GM18520 (cell line): Measurements from ENCODE around the gene KIFAP3.
"Not testable (repeated sequence)": the region's sequence is repeated elsewhere in the genome, so short reads cannot be mapped to it uniquely, and the experiment has no call there.

Source experiments
- ATAC-seq: cut with Tn5 transposase; IDR thresholded peaks from one replicate; pipeline ENCODE4 v1.9.1; 2021; ENCODE audit not compliant: unreplicated experiment

The KIFAP3 gene

GRCh38 chr1:170063109-170063826, 11.2 kb downstream of the KIFAP3 start:
- no peak for ATAC-seq

- ATAC-seq = not testable (repeated sequence)
These were observed 12.8 kb downstream of the KIFAP3 start for GRCh38 chr1:170061676-170062075.

- not testable (repeated sequence) for ATAC-seq
These were observed 14.4 kb downstream of the KIFAP3 start for GRCh38 chr1:170060015-170060520.

GRCh38 chr1:170049176-170049800, 25.2 kb downstream of the KIFAP3 start:
- no peak for ATAC-seq

GRCh38 chr1:170048515-170048914, 26.0 kb downstream of the KIFAP3 start:
- ATAC-seq = no peak

- ATAC-seq = no peak
These were observed 30.3 kb downstream of the KIFAP3 start for GRCh38 chr1:170044187-170044586.

GRCh38 chr1:170041423-170042192, 32.9 kb downstream of the KIFAP3 start:
- no peak for ATAC-seq

GRCh38 chr1:170032531-170033280, 41.8 kb downstream of the KIFAP3 start:
- no peak for ATAC-seq

- ATAC-seq = no peak
These were observed 44.3 kb downstream of the KIFAP3 start for GRCh38 chr1:170030212-170030611.

- ATAC-seq = no peak
These were observed 46.7 kb downstream of the KIFAP3 start for GRCh38 chr1:170027760-170028159.

- no peak for ATAC-seq
These were observed 53.6 kb downstream of the KIFAP3 start for GRCh38 chr1:170020859-170021258.

- no peak for ATAC-seq
These were observed 57.0 kb downstream of the KIFAP3 start for GRCh38 chr1:170017478-170017877.

- ATAC-seq = no peak
These were observed 61.6 kb downstream of the KIFAP3 start for GRCh38 chr1:170012920-170013319.

GRCh38 chr1:170010443-170010842, 64.1 kb downstream of the KIFAP3 start:
- no peak for ATAC-seq

GRCh38 chr1:170009551-170009950, 64.9 kb downstream of the KIFAP3 start:
- ATAC-seq = no peak

GRCh38 chr1:170008745-170009144, 65.8 kb downstream of the KIFAP3 start:
- ATAC-seq = not testable (repeated sequence)

GRCh38 chr1:170003270-170003835, 71.1 kb downstream of the KIFAP3 start:
- not testable (repeated sequence) for ATAC-seq

GRCh38 chr1:170001266-170001665, 73.2 kb downstream of the KIFAP3 start:
- ATAC-seq = no peak

- ATAC-seq = no peak
These were observed 74.7 kb downstream of the KIFAP3 start for GRCh38 chr1:169999761-170000160.

GRCh38 chr1:169999331-169999741, 75.2 kb downstream of the KIFAP3 start:
- no peak for ATAC-seq

- ATAC-seq = no peak
These were observed 78.5 kb downstream of the KIFAP3 start for GRCh38 chr1:169995993-169996392.
